Thyroid gland (tissue), 4 donors: ENCODE data around the gene GALNT9.

Experiments used
- POLR2A ChIP-seq, 2 donors: fragments of 450-650 bp; IDR thresholded peaks; one replicate each; pipeline ENCODE4 v1.6.1; 2017; ENCODE audit warnings: antibody characterized with exemption in 2 of 2, mild to moderate bottlenecking in 2 of 2, moderate library complexity in 1 of 2
- TF ChIP-seq, protein P1 (sequence below), 6 experiments: fragments of 200-600 bp in 3 of 6; fragments of 450-650 bp in 3 of 6; sonication (generic) in 3 of 6; IDR thresholded peaks; one replicate each; pipeline ENCODE4 v1.5.1; 2016 to 2019; ENCODE audit warnings: antibody characterized with exemption in 6 of 6, mild to moderate bottlenecking in 2 of 6, inconsistent platforms in 1 of 6, moderate library complexity in 1 of 6

DNA sequence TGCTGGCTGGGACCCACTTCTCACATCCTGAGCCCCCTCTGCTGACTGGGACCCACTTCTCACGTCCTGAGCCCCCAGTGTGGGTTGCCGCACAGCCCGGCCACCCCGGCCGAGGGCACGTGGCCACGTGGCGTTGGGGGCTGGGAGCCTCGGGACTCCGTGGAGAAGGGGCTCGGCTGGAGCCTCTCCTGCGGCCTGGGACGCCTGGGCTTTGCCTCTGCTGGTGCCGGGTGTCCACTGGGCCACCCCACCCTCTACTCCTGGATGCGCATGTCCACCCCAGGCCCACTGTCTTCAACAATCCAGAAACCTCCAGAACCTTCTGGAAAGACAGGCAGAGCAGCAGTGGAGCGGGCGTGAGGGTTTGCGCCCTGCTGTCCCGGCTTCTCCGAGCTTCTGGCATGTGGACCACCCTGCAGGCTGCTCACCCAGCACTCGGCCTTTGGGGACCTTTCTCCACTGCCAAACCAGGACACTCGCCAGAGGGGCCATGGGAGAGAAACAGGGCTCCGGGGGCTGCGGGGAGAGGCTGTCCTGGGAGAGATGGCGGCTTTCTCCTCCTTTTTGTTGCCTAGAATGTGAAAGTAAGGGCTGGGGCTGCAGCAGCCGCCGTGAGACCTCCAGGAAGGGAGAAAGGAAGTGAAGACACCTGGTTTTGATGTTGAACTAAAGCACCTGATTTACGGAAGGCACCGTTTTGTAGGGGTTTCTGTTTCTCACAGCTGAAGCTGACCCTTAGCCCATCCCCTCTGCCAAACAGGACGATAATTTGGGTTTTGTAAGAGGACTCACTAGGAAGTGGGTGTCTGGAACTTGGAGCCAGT lies 155.2 kb downstream of the GALNT9 start:
- TF ChIP-seq, protein P1, sequence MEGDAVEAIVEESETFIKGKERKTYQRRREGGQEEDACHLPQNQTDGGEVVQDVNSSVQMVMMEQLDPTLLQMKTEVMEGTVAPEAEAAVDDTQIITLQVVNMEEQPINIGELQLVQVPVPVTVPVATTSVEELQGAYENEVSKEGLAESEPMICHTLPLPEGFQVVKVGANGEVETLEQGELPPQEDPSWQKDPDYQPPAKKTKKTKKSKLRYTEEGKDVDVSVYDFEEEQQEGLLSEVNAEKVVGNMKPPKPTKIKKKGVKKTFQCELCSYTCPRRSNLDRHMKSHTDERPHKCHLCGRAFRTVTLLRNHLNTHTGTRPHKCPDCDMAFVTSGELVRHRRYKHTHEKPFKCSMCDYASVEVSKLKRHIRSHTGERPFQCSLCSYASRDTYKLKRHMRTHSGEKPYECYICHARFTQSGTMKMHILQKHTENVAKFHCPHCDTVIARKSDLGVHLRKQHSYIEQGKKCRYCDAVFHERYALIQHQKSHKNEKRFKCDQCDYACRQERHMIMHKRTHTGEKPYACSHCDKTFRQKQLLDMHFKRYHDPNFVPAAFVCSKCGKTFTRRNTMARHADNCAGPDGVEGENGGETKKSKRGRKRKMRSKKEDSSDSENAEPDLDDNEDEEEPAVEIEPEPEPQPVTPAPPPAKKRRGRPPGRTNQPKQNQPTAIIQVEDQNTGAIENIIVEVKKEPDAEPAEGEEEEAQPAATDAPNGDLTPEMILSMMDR (IDR thresholded peaks at IDR 0.05): no peak
- TF ChIP-seq POLR2A (IDR thresholded peaks at IDR 0.05): no peak
